GM19397 (cell line): ENCODE data around the gene GALNT18.
"Not testable (repeated sequence)": the region's sequence is repeated elsewhere in the genome, so short reads cannot be mapped to it uniquely, and the experiment has no call there.

ENCODE experiments used
- ATAC-seq: cut with Tn5 transposase; IDR thresholded peaks from one replicate; pipeline ENCODE4 v1.9.1; 2021; ENCODE audit warnings: mild to moderate bottlenecking, moderate library complexity; ENCODE audit not compliant: unreplicated experiment

The GALNT18 gene

GRCh38 chr11:11467312-11467711 is 154.5 kb downstream of the GALNT18 start:
- no peak for ATAC-seq

DNA sequence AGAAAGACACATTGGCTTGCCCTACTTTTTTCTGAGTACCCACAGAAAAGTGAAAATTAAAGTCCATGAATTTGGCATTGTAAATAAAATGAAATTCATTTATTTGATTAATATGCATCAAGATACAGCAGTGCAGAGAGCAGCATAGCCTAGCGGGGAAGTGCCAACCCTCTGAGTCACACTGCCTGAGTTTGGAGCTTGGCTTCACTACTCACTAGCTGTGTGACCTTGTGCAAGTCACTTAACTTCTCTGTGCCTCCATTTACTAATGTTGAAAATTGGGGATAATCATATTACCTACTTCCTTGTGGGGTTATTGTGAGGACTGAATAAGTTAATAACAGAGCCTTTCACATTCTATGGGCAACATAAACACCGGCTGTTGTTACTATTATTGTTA is 157.2 kb downstream of the GALNT18 start:
- ATAC-seq: no peak

DNA sequence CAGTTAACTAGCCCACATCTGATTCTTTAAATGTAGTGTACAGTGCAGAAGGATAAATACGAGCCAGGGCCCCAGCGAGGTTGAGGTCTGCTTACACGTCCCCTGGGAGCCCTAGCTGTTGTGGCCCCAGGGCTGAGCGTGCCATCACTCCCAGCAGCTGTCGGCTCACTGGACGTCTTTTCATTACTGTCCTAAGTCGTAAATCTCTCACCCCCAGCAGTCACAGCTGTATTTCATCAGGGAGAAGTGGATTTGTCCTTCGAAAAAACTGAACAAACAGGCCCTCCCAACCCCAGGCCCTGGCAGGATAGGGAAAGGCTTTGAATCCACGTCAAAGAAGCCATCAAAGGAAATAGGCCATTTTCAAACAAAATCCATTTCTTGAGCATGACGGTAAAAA is 158.4 kb downstream of the GALNT18 start:
- ATAC-seq: no peak

DNA sequence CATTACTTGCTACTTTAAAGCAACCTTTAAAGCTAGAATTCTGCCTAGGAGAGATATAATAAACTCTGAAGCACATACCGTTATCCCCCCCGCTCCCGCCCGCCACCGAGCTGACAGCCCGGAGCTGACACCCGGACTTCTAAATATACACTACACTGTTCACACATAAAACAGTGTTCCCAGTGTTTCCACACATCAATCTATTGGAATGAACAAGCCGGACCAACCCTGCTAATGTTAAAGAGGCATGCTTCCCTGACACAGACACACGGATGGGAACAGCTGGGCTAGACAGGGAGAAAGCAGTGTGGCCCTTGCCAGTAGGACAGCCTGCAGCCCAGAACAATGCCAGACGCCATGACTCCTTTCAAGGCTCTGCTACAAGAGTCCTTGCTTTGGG is 160.3 kb downstream of the GALNT18 start:
- ATAC-seq: no peak

GRCh38 chr11:11459578-11459977 is 162.2 kb downstream of the GALNT18 start:
- no peak for ATAC-seq

DNA sequence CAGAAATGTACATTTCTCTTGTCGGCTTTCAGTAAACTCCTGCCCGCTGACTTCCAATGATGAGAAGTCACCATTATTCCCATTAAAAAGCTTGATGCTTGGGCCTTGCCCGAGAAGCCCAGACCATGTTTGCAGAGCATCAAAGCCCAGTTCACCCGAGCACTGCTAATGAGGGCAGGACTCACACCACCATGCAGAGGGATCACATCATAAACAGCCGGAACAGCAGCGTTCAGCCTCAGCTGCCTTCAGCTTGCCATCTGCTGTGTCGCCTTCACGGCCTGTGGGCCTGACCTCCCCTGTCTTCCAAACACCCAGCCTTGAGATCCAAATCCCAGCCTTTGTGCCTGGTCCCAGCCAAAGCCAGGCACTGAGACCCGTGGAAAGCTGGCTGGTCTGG is 163.3 kb downstream of the GALNT18 start:
- no peak for ATAC-seq

- no peak for ATAC-seq
These were observed 163.8 kb downstream of the GALNT18 start for GRCh38 chr11:11458001-11458400.

DNA sequence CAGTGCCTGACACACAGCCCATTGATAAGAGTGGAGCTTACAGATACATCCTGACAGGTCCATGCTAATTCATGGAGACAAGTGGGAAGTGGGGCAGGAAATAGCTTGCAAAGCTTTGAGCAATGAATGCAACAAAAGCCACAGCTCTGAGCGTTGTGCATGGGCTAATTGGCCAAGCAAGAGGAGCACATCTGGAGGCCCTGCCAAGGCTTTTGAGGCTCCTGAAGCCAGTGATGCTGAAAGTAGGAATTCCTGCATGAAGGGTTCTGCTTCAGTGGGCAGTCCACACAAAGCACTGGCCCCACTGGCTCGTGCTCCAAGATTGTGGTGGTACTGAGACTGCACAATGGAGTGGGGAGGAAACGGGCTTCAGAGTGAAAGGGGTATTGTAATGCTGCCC is 164.9 kb downstream of the GALNT18 start:
- no peak for ATAC-seq

GRCh38 chr11:11454671-11455223 is 167.1 kb downstream of the GALNT18 start:
- ATAC-seq: no peak

- peak; percentile 91 for ATAC-seq
These were observed 170.3 kb downstream of the GALNT18 start for GRCh38 chr11:11451501-11452005.

GRCh38 chr11:11450744-11451362 is 171.0 kb downstream of the GALNT18 start:
- ATAC-seq: no peak

- ATAC-seq: no peak
These were observed 172.5 kb downstream of the GALNT18 start for GRCh38 chr11:11449327-11449726.

DNA sequence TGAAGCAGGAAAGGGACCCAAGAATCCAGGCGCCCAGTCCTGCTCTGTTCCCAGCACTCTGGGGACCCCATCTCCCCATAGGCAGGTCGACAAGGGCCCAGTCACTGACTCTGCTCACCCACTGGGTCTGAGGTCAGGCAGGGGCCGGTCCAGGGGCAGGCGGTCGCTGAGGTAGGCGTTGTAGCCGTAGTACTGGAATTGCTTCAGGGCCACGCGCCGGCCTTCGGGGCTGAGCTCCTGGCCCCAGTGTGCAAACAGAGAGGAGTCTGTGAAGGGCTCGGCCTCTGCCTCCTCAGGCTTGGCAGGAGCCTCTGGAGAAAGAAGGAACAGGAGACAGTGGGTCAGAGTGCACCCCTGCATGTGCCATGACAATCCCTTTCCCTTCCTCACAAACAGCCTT is 173.2 kb downstream of the GALNT18 start:
- ATAC-seq: no peak

- ATAC-seq: not testable (repeated sequence)
These were observed 174.2 kb downstream of the GALNT18 start for GRCh38 chr11:11447601-11448000.

DNA sequence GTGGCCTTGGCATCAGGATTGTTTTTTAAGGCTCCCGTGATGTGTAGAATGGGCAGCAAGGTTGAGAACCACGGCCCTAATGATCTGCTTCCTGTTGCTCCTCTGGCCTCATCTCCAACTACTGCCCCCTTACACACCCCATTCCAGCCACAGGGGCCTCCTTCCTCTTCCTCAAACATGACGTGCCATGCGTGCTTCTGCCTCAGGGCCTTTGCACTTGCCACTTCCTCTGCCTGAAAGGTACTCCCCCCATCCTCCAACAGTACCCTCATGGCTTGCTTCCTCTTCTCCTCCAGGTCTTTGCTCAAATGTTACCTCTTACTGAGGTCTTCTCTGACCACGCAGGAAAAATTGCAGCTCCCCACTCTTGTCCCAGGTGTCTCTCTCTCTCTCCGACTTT is 174.8 kb downstream of the GALNT18 start:
- ATAC-seq: no peak

- ATAC-seq: no peak
These were observed 175.2 kb downstream of the GALNT18 start for GRCh38 chr11:11446564-11446963.

DNA sequence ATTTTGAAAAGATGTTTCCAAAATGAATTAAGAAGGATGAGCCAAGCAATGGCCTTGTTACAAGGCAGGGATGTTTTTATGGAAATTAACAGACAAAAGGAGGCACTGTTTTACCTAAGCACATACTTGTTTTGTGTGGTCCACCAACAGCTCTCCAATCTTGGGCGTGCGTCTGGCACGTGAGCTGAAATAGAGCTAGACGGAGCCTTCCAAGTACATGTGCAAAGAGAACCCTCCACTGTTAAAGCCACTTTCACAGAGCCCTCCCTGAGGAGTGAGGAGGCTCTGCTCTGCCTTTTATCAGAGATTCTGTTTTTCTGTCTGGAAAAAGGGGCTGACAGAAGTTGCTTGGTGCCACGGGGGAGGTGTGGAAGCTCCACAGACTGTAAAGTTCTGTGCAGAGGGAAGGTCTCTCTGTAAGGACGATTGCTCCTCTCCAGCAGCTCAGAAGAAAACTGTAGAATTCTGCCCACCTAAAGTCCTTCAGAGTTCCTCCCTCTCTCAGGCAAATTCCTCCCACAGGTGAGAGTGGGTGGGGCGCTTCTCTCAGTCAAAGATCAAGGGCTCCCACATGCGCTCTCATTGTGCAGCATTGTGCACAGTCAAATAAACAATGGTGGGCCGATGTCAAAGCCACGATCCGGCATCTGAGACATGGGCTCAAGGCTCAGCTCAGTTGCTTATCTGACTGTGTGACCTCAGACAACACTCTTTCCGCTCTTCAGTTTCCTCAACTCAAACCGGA is 176.2 kb downstream of the GALNT18 start:
- no peak for ATAC-seq

GRCh38 chr11:11444804-11445131 is 177.0 kb downstream of the GALNT18 start:
- ATAC-seq: no peak

- no peak for ATAC-seq
These were observed 177.6 kb downstream of the GALNT18 start for GRCh38 chr11:11444027-11444803.

- no peak for ATAC-seq
These were observed 179.0 kb downstream of the GALNT18 start for GRCh38 chr11:11442791-11443190.

- ATAC-seq: no peak
These were observed 180.3 kb downstream of the GALNT18 start for GRCh38 chr11:11441516-11441915.

- no peak for ATAC-seq
These were observed 180.7 kb downstream of the GALNT18 start for GRCh38 chr11:11441091-11441490.
